T-helper 1 cell treated with Interleukin-12 subunit alpha and Interleukin-12 subunit beta and Interleukin-4 antibody, amounts not matched to agents 30 ng/mL and 1 ng/mL, for 36 hours (primary cell): ENCODE data around the gene SLC47A1. TPM values are rescaled to one million over a fixed set of nuclear protein-coding genes. Genes with fewer than 3 reads are reported as not detected.
"Not testable (repeated sequence)": the region's sequence is repeated elsewhere in the genome, so short reads cannot be mapped to it uniquely, and the experiment has no call there.

Experiments used
- intact Hi-C: fragments of 100-400 bp; cut with micrococcal nuclease; formaldehyde crosslinking; loops from one replicate; pipeline ENCODE4 v1.15.1; 2024
- total RNA-seq: library from RNA; stranded (reverse); gene quantifications from 2 replicates; pipeline ENCODE4 v1.2.3, GENCODE V29; 2022

The SLC47A1 gene
- total RNA-seq, 1 donor from 2014 or later, result 0.25 TPM

DNA sequence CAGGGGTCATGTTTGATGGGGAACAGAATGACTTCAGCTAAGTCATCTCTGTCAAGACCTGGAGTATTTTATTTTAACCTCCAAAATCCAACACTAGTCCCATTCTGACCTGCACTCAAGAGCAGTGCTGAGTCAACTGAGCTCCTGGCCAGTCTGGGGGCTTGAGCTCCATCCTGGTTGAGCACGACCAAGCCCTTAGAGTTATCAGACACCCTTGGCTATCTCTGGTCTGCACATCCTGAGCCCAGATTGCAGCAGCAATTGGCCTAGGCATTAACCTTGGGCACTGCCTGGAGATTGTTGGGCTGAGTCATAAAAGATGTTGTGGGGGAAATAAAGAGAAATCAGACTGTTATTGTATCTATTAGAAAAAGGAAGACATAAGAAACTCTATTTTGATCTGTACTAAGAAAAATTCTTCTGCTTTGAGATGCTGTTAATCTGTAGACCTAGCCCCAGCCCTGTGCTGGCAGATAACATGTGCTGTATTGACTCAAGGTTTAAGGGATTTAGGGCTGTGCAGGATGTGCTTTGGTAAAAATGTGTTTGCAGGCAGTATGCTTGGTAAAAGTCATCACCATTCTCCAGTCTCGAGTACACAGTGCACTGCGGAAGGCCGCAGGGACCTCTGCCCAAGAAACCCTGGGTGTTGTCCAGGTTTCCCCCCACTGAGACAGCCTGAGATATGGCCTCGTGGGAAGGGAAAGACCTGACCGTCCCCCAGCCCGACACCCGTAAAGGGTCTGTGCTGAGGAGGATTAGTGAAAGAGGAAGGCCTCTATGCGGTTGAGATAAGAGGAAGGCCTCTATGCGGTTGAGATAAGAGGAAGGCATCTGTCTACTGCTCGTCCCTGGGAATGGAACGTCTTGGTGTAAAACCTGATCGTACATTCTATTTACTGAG lies 14.0 kb upstream of the SLC47A1 start:
- intact Hi-C loops, result not testable (repeated sequence)

DNA sequence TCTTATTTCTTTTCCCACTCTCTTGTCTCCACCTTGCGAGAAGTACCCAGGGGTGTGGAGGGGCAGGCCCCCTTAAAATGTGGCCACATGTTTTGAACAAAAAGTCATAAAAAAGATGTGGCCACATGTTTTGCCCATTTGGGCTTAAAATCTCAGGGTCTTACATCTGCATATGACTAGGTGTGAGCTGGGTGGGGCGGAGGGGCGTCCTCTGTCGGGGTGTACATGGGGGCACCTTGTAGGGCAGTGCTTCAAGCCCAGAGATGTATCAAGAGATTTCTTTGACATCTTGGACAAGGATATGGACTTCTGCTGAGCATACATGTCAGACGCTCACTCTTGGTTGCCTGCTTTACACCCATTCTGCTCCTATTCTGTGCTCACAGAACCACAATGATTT lies 13.0 kb upstream of the SLC47A1 start:
- intact Hi-C loops, result no loop called here

GRCh38 chr17:19523690-19524089 lies 10.0 kb upstream of the SLC47A1 start:
- intact Hi-C loops, result no loop called here

DNA sequence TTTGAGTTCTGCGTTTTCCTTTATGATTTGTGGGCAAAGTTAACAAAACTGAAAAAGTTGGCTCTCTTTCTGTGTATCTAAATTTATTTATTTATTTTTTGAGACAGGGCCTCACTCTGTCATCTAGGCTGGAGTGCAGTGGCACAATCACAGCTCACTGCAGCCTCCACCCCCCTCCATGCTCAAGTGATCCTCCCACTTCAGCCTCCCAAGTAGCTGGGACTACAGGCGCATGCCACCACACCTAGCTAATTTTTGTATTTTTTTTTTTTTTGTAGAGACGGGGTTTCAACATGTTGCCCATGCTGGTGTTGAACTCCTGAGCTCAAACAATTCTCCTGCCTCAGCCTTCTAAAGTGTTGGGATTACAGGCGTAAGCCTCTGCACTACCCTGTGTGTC lies 6.7 kb upstream of the SLC47A1 start:
- intact Hi-C loops, result not testable (repeated sequence)

DNA sequence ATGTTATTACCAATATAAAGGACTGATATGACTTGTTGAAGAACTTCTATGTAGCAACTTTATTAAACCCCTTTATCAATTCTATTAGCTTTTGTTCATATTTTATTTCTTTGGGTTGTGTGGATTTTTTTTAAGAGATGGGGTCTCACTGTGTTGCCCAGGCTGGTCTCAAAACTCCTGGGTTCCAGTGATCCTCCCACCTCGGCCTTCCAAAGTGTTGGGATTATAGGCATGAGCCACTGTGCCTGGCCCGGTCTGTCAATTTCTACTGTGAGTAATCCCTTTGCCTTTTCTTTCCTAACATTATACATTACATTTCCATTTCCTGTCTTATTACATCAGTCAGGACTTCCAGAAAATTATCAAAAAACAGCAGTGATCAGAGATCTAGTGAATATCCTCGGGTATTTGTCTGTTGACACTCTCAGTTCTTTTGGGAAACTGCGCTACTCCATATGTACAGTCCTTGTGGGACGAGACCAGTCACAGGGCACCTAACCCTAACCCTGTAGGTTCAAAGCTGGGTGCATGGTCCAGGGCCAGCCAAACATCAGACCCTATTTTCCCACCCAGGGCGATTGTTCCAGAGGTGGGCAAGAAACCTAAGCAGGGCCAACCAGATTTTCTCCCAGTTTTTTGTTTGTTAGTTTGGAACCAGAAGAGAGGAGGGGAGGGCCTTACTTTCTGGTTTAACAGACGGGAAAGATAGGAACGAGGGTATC lies 1.7 kb upstream of the SLC47A1 start:
- intact Hi-C loops, result no loop called here

GRCh38 chr17:19533036-19533717 lies 477 bp upstream of the SLC47A1 start:
- intact Hi-C loops, result no loop called here

DNA sequence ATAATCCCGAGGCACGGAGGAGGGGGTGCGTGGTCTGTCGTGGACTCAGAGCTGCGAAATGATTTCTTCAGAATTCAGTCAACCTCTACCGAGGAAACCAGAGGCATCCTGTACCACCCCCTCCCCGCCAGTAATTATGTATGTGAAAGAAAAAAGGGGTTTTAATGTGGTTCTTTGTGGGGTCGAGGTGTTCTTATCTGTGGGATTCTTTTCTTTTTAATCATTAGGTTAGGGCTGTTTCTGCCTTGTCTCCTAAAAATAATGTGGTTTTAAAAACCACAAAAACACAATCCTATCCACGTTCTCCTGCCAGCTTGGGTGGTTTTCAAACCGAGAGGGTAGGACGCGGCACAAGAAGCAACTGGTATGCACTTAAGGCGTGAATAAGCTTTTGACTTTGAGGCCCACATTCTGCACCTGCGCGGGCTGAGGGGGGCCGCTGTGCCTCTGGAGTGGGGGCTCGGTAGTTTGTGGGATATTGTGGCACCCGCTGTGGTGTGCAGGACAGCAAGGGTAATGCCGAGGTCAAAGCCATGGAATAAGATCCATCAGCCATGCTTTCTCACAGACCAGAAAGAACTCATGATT lies 1.0 kb downstream of the SLC47A1 start:
- intact Hi-C loops, result no loop called here

- intact Hi-C loops, result no loop called here
Measured at GRCh38 chr17:19537111-19537510, 3.5 kb downstream of the SLC47A1 start.

DNA sequence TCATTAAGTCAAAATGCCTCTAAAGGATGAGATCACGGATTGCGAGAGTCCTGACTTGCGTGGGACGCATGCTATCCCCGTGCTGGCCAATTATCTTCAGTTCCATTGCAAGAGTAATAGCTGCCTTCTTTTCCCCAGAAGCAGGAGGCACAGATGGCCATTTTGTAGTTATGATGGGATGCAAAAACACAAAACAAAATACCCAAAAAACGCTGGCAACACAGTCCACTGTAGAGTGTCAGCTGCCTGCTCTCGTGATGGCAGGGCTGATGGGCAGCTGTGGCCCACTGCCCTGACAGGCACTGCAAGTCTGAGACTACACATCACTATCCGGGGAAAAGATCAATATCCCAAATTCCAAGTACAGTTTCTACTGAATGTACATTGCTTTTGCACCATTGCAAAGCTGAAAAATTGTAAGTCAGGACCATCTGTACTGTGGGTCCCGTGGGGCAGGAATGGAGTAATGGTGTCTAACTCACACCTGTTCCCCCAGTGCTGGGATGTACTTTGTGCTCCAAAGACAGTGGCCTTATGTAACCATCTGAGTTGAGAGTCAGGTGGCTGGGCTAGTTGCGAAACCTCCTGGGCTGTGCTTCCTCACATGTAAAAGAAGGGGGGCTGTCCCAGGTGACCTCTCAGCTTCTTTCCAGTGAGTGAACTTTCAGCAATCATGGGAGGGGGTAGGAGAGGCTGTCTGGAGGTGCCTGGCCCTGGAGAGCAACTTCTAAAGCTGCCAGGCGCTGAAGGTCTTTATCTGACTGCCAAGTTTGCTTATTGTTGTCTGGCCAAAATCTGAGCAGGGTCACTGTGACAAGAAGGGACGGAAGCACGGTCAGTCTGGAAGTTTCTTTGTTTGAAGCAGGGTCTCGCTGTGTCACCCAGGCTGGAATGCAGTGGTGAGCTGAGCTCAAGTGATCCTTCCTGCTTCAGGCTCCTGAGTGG lies 4.7 kb downstream of the SLC47A1 start:
- intact Hi-C loops, result no loop called here

- intact Hi-C loops, result no loop called here
Measured at GRCh38 chr17:19539040-19539399, 5.4 kb downstream of the SLC47A1 start.

DNA sequence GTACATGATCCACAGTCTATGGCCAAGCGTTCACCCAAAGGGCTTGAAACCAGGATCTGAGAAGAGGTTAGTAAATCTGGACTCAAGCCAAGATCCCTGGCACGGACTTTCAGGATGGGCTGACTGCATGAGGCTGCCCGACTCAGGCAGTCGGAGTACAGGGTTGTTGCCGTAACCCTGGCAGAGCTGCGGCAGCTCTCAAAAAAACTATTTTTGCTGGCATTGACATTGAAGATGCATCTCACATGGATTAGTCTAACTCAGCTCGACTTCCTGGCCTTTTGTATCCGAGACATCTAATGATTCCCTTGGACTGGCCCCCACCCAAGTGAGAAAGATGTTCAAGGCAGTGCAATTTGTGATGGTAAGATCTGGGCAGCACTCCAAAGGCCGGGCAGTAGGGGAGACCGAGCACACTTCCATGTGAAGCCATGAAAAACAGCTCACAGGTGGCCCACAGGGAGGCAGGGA lies 6.2 kb downstream of the SLC47A1 start:
- intact Hi-C loops, result no loop called here

- intact Hi-C loops, result no loop called here
Measured at GRCh38 chr17:19540706-19541370, 7.2 kb downstream of the SLC47A1 start.

DNA sequence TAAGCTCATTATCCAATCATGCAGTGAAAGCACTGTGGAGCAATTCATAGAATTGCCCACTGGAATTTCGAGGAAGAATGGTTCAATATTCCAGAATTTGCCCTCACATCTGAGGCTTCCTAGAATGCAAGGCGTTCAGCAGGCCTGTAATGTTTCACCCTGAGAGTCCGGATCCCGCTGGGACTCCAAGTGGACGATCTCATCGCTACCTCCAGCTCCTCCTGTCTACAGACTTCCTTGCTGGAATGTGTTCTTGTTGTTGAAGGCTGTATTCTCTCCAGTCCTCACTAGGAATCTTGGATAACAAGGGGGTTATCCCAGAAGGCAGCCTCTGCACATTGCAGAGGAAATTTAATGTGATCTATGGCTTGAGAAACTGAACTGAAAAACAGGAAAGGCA lies 7.8 kb downstream of the SLC47A1 start:
- intact Hi-C loops, result no loop called here

DNA sequence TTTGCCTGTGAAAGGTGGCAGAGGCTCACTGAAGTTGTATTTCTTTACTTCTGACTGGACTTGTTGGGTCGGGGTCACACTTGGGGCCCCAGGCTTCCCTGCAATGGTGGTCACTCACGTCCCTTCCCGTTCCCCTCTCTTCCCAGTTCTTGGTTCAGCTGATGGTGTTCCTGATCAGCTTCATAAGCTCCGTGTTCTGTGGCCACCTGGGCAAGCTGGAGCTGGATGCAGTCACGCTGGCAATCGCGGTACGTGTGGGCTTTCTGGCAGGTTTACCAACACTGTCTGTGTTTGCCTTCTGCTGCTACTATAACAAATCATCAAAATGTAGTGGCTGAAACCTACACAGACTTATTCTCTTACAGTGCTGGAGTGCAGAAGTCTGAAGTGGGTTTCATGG lies 8.6 kb downstream of the SLC47A1 start:
- intact Hi-C loops, result no loop called here

DNA sequence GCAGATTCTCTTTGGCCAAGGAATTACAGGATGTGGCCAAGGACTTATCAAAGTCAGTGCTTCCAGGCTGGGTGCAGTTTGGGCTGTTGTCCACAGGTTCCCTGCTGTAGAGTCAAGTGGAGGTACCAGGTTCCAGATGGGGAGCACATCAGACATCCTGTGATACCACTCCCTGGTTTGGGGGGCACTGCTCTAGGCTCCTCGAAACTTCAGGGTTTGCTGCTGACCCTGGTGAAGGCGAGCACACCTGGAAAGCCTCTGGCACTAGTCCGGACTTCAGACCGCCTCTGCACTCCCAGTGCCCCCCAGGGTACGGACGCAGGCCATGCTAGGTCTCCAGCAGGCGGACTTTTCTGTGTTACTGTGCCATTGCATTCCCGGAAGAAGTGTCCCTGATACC lies 10.7 kb downstream of the SLC47A1 start:
- intact Hi-C loops, result no loop called here

- intact Hi-C loops, result no loop called here
Measured at GRCh38 chr17:19546289-19547065, 12.8 kb downstream of the SLC47A1 start.

GRCh38 chr17:19549746-19550623 lies 16.3 kb downstream of the SLC47A1 start:
- intact Hi-C loops, result no loop called here

- intact Hi-C loops, result no loop called here
Measured at GRCh38 chr17:19551165-19551564, 17.5 kb downstream of the SLC47A1 start.
